Activated CD8-positive, alpha-beta T cell treated with anti-CD3 and anti-CD28 coated beads, Interleukin-2, amount 10 ng/mL, durations not matched to agents 7 days and 5 days (primary cell): Measurements from ENCODE around the gene ANKUB1. TPM values are rescaled to one million over a fixed set of nuclear protein-coding genes. Genes with fewer than 3 reads are reported as not detected.

Experiments used
- ATAC-seq: fragments of 150-1000 bp; cut with Tn5 transposase; one replicate; pipeline ENCODE4 v1.10.0; 2021; ENCODE audit warnings: moderate library complexity
- CTCF ChIA-PET: fragments of 350-600 bp; sonication (Branson Sonifier 250); formaldehyde crosslinking; loops from one replicate; lab custom pipeline; 2021; ENCODE audit warnings: antibody characterized with exemption; lab: Charles Lee
- POLR2A ChIA-PET: fragments of 350-600 bp; sonication (Branson Sonifier 250); formaldehyde crosslinking; loops from one replicate; lab custom pipeline; 2021; ENCODE audit warnings: antibody characterized with exemption; lab: Charles Lee
- DNase-seq: peaks from one replicate; pipeline ENCODE4 v3.0.0-alpha.2; 2020
- H3K27ac Mint-ChIP-seq: one replicate; pipeline ENCODE4 v1.8.0; 2021; ENCODE audit warnings: mild to moderate bottlenecking, mixed read lengths
- H3K27me3 Mint-ChIP-seq: one replicate; pipeline ENCODE4 v1.8.0; 2021; ENCODE audit warnings: low read depth, mixed read lengths
- H3K36me3 Mint-ChIP-seq: one replicate; pipeline ENCODE4 v1.8.0; 2021; ENCODE audit warnings: low read depth, mixed read lengths
- H3K4me1 Mint-ChIP-seq: one replicate; pipeline ENCODE4 v1.8.0; 2021; ENCODE audit warnings: low read depth, mixed read lengths
- H3K4me3 Mint-ChIP-seq: one replicate; pipeline ENCODE4 v1.8.0; 2021; ENCODE audit warnings: mild to moderate bottlenecking, mixed read lengths
- H3K9me3 Mint-ChIP-seq: one replicate; pipeline ENCODE4 v1.8.0; 2022; ENCODE audit warnings: mixed read lengths; ENCODE audit not compliant: insufficient read depth
- total RNA-seq, 2 experiments: library from RNA; stranded (reverse); gene quantifications; one replicate each; pipeline ENCODE4 v1.2.3, GENCODE V29; 2021

The ANKUB1 gene
- total RNA-seq, 2 experiments from 2014 or later: not detected

GRCh38 chr3:149726716-149727407 is 65.5 kb downstream of the ANKUB1 start:
- ChIA-PET POLR2A (no interaction called here), CTCF (no interaction called here)
- DNase-seq: no peak
- peaks cover 3% of the 10 kb centered on the region for H3K27me3 Mint-ChIP-seq
- no peak overlapping the region for H3K4me3 Mint-ChIP-seq
- H3K4me1 Mint-ChIP-seq: no peaks in the 10 kb centered on the region
- no peak overlapping the region for H3K27ac Mint-ChIP-seq
- H3K9me3 Mint-ChIP-seq: peaks cover 9% of the 10 kb centered on the region
- ATAC-seq: no peak
- peaks cover 5% of the 10 kb centered on the region for H3K36me3 Mint-ChIP-seq

GRCh38 chr3:149723781-149724180 is 68.6 kb downstream of the ANKUB1 start:
- H3K27me3 Mint-ChIP-seq: peaks cover 5% of the 10 kb centered on the region
- no peak overlapping the region for H3K4me3 Mint-ChIP-seq
- H3K4me1 Mint-ChIP-seq: no peaks in the 10 kb centered on the region
- ChIA-PET POLR2A (no interaction called here), CTCF (no interaction called here)
- peaks cover 8% of the 10 kb centered on the region for H3K36me3 Mint-ChIP-seq
- no peak for DNase-seq
- H3K27ac Mint-ChIP-seq: no peak overlapping the region
- ATAC-seq: no peak
- peaks cover 13% of the 10 kb centered on the region for H3K9me3 Mint-ChIP-seq

- peaks cover 8% of the 10 kb centered on the region for H3K36me3 Mint-ChIP-seq
- POLR2A ChIA-PET: no interaction called here
- H3K4me1 Mint-ChIP-seq: no peaks in the 10 kb centered on the region
- H3K27ac Mint-ChIP-seq: no peak overlapping the region
- H3K9me3 Mint-ChIP-seq: peaks cover 13% of the 10 kb centered on the region
- CTCF ChIA-PET: no interaction called here
- DNase-seq: no peak
- H3K4me3 Mint-ChIP-seq: no peak overlapping the region
- H3K27me3 Mint-ChIP-seq: peaks cover 5% of the 10 kb centered on the region
- no peak for ATAC-seq
Observed at GRCh38 chr3:149720918-149721317, 71.4 kb downstream of the ANKUB1 start.

GRCh38 chr3:149717391-149718056 is 74.8 kb downstream of the ANKUB1 start:
- Mint-ChIP-seq H3K27me3 (peaks cover 3% of the 10 kb centered on the region), H3K9me3 (peaks cover 10% of the 10 kb centered on the region), H3K36me3 (peaks cover 3% of the 10 kb centered on the region), H3K4me3 (no peak overlapping the region), H3K27ac (no peak overlapping the region), H3K4me1 (no peaks in the 10 kb centered on the region)
- DNase-seq: peak; percentile 40
- ATAC-seq: no peak
- ChIA-PET POLR2A (interaction anchor here (0.6 kb wide), 1 partner anchor 482 kb away, joined by 3 read pairs; no protein-coding TSS in a partner anchor), CTCF (interaction anchor here (0.8 to 2.2 kb wide), 16 partner anchors 12 to 206 kb away, joined by 3 to 21 read pairs (median 4); partner anchors contain the start of gene COMMD2)

GRCh38 chr3:149716984-149717383 is 75.4 kb downstream of the ANKUB1 start:
- ATAC-seq (no peak), DNase-seq (no peak)
- Mint-ChIP-seq H3K36me3 (peaks cover 3% of the 10 kb centered on the region), H3K27ac (no peak overlapping the region), H3K4me3 (no peak overlapping the region), H3K27me3 (peaks cover 3% of the 10 kb centered on the region), H3K9me3 (peaks cover 5% of the 10 kb centered on the region), H3K4me1 (no peaks in the 10 kb centered on the region)
- POLR2A ChIA-PET: no interaction called here
- CTCF ChIA-PET: interaction anchor here (0.8 to 2.2 kb wide), 17 partner anchors 12 to 205 kb away, joined by 3 to 21 read pairs (median 4); partner anchors contain the start of gene COMMD2

GRCh38 chr3:149715247-149715646 is 77.1 kb downstream of the ANKUB1 start:
- no peak overlapping the region for H3K27ac Mint-ChIP-seq
- no peaks in the 10 kb centered on the region for H3K4me1 Mint-ChIP-seq
- H3K36me3 Mint-ChIP-seq: no peaks in the 10 kb centered on the region
- no peaks in the 10 kb centered on the region for H3K9me3 Mint-ChIP-seq
- ATAC-seq (no peak), DNase-seq (no peak)
- no peak overlapping the region for H3K4me3 Mint-ChIP-seq
- ChIA-PET CTCF (interaction anchor here (0.8 to 1.3 kb wide), 2 partner anchors 37 to 147 kb away, joined by 3 read pairs; partner anchors contain the start of gene COMMD2), POLR2A (no interaction called here)
- H3K27me3 Mint-ChIP-seq: no peaks in the 10 kb centered on the region

- ChIA-PET POLR2A (no interaction called here), CTCF (no interaction called here)
- no peaks in the 10 kb centered on the region for H3K9me3 Mint-ChIP-seq
- no peak for DNase-seq
- no peaks in the 10 kb centered on the region for H3K27me3 Mint-ChIP-seq
- H3K4me3 Mint-ChIP-seq: no peak overlapping the region
- no peak overlapping the region for H3K27ac Mint-ChIP-seq
- no peaks in the 10 kb centered on the region for H3K4me1 Mint-ChIP-seq
- H3K36me3 Mint-ChIP-seq: no peaks in the 10 kb centered on the region
- ATAC-seq: no peak
Observed at GRCh38 chr3:149713730-149714654, 78.4 kb downstream of the ANKUB1 start.

Other genes starting within 250 kb of the ANKUB1 start
- gene WWTR1, start 134.5 kb downstream of the ANKUB1 start, total RNA-seq: under 1 TPM; 0.31 to 0.53 TPM
- gene COMMD2, start 40.1 kb downstream of the ANKUB1 start, total RNA-seq: 10 to 100 TPM; 32.3 to 35.1 TPM
- gene RNF13, start 20.7 kb upstream of the ANKUB1 start, total RNA-seq: 10 to 100 TPM; 30.6 to 31.3 TPM
- under 1 TPM in 1 of 2 experiments, not detected in 1; 0.53 TPM for gene PFN2, start 178.3 kb upstream of the ANKUB1 start, total RNA-seq